Neuronal stem cell (in vitro differentiated cells): ENCODE measurements around the gene RGS5.

Source experiments
- DNase-seq: peaks from one replicate; pipeline ENCODE4 v3.0.0-alpha.2; 2013; ENCODE audit warnings: low spot score
- H2AFZ ChIP-seq: one replicate; pipeline ENCODE4 v1.6.1; 2013; ENCODE audit warnings: mild to moderate bottlenecking, low read length, inconsistent platforms
- H2AK5ac ChIP-seq: 2 replicates; pipeline ENCODE4 v1.6.1; 2013; ENCODE audit warnings: low read depth, mild to moderate bottlenecking, inconsistent platforms, low read length, moderate library complexity, mixed read lengths
- H2BK120ac ChIP-seq: 2 replicates; pipeline ENCODE4 v1.6.1; 2013; ENCODE audit warnings: low read depth, mild to moderate bottlenecking, inconsistent platforms, low read length, moderate library complexity, mixed read lengths
- H2BK12ac ChIP-seq: one replicate; pipeline ENCODE4 v1.6.1; 2013; ENCODE audit warnings: low read length, inconsistent platforms
- H2BK15ac ChIP-seq: 2 replicates; pipeline ENCODE4 v1.6.1; 2013; ENCODE audit warnings: mild to moderate bottlenecking, low read length, inconsistent platforms, mixed read lengths
- H2BK5ac ChIP-seq: one replicate; pipeline ENCODE4 v1.6.1; 2013; ENCODE audit warnings: inconsistent platforms, mild to moderate bottlenecking, low read length, moderate library complexity
- H3K14ac ChIP-seq: one replicate; pipeline ENCODE4 v1.6.1; 2013; ENCODE audit warnings: low read length, inconsistent platforms
- H3K18ac ChIP-seq: 2 replicates; pipeline ENCODE4 v1.6.1; 2013; ENCODE audit warnings: low read length, inconsistent platforms
- H3K23ac ChIP-seq: 2 replicates; pipeline ENCODE4 v1.6.1; 2013; ENCODE audit warnings: low read depth, mild to moderate bottlenecking, mixed read lengths, low read length, inconsistent platforms; ENCODE audit not compliant: poor library complexity
- H3K27ac ChIP-seq: replicated peaks from 3 replicates; pipeline ENCODE4 v1.5.1; 2013; ENCODE audit warnings: low read length, inconsistent platforms
- H3K27me3 ChIP-seq, 3 experiments: 2 replicates each; pipeline ENCODE4 v1.6.1; 2013; ENCODE audit warnings: low read length in 3 of 3, mild to moderate bottlenecking in 2 of 3, inconsistent platforms in 1 of 3, low read depth in 1 of 3, mixed read lengths in 1 of 3, moderate library complexity in 1 of 3; ENCODE audit not compliant: control insufficient read depth in 3 of 3, insufficient read depth in 3 of 3
- H3K36me3 ChIP-seq, 2 donors: replicated peaks in 1 of 2; 2 replicates each; pipeline ENCODE4 v1.6.1; 2013; ENCODE audit warnings: low read length in 2 of 2; ENCODE audit not compliant: control insufficient read depth in 2 of 2, insufficient read depth in 2 of 2
- H3K4ac ChIP-seq: 2 replicates; pipeline ENCODE4 v1.6.1; 2013; ENCODE audit warnings: inconsistent platforms, mild to moderate bottlenecking, low read length, moderate library complexity
- H3K4me1 ChIP-seq, 2 donors: 1 replicate in 1 of 2; 2 replicates in 1 of 2; pipeline ENCODE4 v1.6.1; 2013; ENCODE audit warnings: low read length in 2 of 2, low read depth in 1 of 2; ENCODE audit not compliant: control insufficient read depth in 2 of 2, insufficient read depth in 1 of 2
- H3K4me2 ChIP-seq: one replicate; pipeline ENCODE4 v1.6.1; 2013; ENCODE audit warnings: mild to moderate bottlenecking, low read length, inconsistent platforms; ENCODE audit not compliant: insufficient read depth, poor library complexity, severe bottlenecking
- H3K4me3 ChIP-seq, 2 donors: 2 replicates each; pipeline ENCODE4 v1.5.1; 2013; ENCODE audit warnings: low read length in 2 of 2, mild to moderate bottlenecking in 2 of 2, inconsistent platforms in 1 of 2, moderate library complexity in 1 of 2
- H3K79me1 ChIP-seq: one replicate; pipeline ENCODE4 v1.6.1; 2013; ENCODE audit warnings: low read depth, mild to moderate bottlenecking, inconsistent platforms, low read length, moderate library complexity
- H3K9ac ChIP-seq: one replicate; pipeline ENCODE4 v1.6.1; 2013; ENCODE audit warnings: mild to moderate bottlenecking, low read depth, low read length, inconsistent platforms; ENCODE audit not compliant: poor library complexity
- H3K9me3 ChIP-seq, 2 donors: replicated peaks in 1 of 2; 2 replicates each; pipeline versions ENCODE3 to v1.6.1; 2013; ENCODE audit warnings: low read length in 2 of 2, mild to moderate bottlenecking in 2 of 2, inconsistent platforms in 1 of 2, low read depth in 1 of 2, mixed read lengths in 1 of 2, moderate library complexity in 1 of 2; ENCODE audit not compliant: control insufficient read depth in 2 of 2, insufficient read depth in 1 of 2
- H4K8ac ChIP-seq: one replicate; pipeline ENCODE4 v1.6.1; 2013; ENCODE audit warnings: low read depth, mild to moderate bottlenecking, inconsistent platforms, low read length, moderate library complexity
- H4K91ac ChIP-seq: one replicate; pipeline ENCODE4 v1.6.1; 2013; ENCODE audit warnings: low read length, low read depth, mild to moderate bottlenecking, inconsistent platforms; ENCODE audit not compliant: poor library complexity
- WGBS, 2 donors: extraction: QIAGEN DNeasy Blood & Tissue Kit; methylation state at CpG; one replicate each; pipeline ENCODE4 v1.1.7; 2013; ENCODE audit warnings: missing lambda C conversion rate in 2 of 2, mixed read lengths in 1 of 2; ENCODE audit not compliant: insufficient read length in 2 of 2, insufficient replicate concordance in 1 of 2; ENCODE audit errors: extremely low coverage in 2 of 2; 5-methylcytosine and 5-hydroxymethylcytosine counted together

The RGS5 gene

GRCh38 chr1:163145435-163145834 lies 57.3 kb downstream of the RGS5 start:
- Histone ChIP-seq H3K23ac (no peak overlapping the region), H2BK120ac (no peak overlapping the region), H3K18ac (no peak overlapping the region), H2AFZ (no peak overlapping the region), H3K27ac (no peak overlapping the region), H3K9me3 (no peaks in the 10 kb centered on the region), H4K91ac (no peak overlapping the region), H2BK12ac (no peak overlapping the region), H3K27me3 (no peaks in the 10 kb centered on the region), H3K4me2 (no peak overlapping the region), H3K9ac (no peak overlapping the region), H3K36me3 (no peaks in the 10 kb centered on the region), H2AK5ac (no peak overlapping the region), H3K14ac (no peak overlapping the region), H4K8ac (no peak overlapping the region), H3K79me1 (no peaks in the 10 kb centered on the region), H3K4ac (no peak overlapping the region), H3K4me1 (no peaks in the 10 kb centered on the region), H3K4me3 (no peak overlapping the region), H2BK15ac (no peak overlapping the region), H2BK5ac (no peak overlapping the region)
- no peak for DNase-seq
- WGBS, 2 donors, result no CpG with 5 or more reads among the region's 1 CpG

GRCh38 chr1:163144418-163144817 lies 58.3 kb downstream of the RGS5 start:
- Histone ChIP-seq H3K4me2 (no peak overlapping the region), H2AK5ac (no peak overlapping the region), H3K79me1 (no peaks in the 10 kb centered on the region), H2BK120ac (no peak overlapping the region), H2BK15ac (no peak overlapping the region), H4K91ac (no peak overlapping the region), H3K23ac (no peak overlapping the region), H2AFZ (no peak overlapping the region), H3K14ac (no peak overlapping the region), H3K4me1 (no peaks in the 10 kb centered on the region), H2BK12ac (no peak overlapping the region), H3K36me3 (no peaks in the 10 kb centered on the region), H3K4ac (no peak overlapping the region), H2BK5ac (no peak overlapping the region), H3K9ac (no peak overlapping the region), H4K8ac (no peak overlapping the region), H3K27me3 (no peaks in the 10 kb centered on the region), H3K27ac (no peak overlapping the region), H3K4me3 (no peak overlapping the region), H3K18ac (no peak overlapping the region), H3K9me3 (no peaks in the 10 kb centered on the region)
- no peak for DNase-seq
- WGBS, 2 donors, result no CpG with 5 or more reads among the region's 3 CpGs

GRCh38 chr1:163142152-163142551 lies 60.6 kb downstream of the RGS5 start:
- Histone ChIP-seq H3K18ac (no peak overlapping the region), H2AK5ac (no peak overlapping the region)
- no CpG with 5 or more reads among the region's 2 CpGs for WGBS, 2 donors

GRCh38 chr1:163141556-163141955 lies 61.2 kb downstream of the RGS5 start:
- Histone ChIP-seq H2BK15ac (no peak overlapping the region), H3K23ac (no peak overlapping the region), H3K18ac (no peak overlapping the region), H2BK5ac (no peak overlapping the region), H4K91ac (no peak overlapping the region), H2AK5ac (no peak overlapping the region), H2BK12ac (no peak overlapping the region), H3K4me3 (no peak overlapping the region), H3K36me3 (no peaks in the 10 kb centered on the region), H3K4ac (no peak overlapping the region), H3K4me2 (no peak overlapping the region), H2BK120ac (no peak overlapping the region), H3K27me3 (no peaks in the 10 kb centered on the region), H4K8ac (no peak overlapping the region), H3K79me1 (no peaks in the 10 kb centered on the region), H3K27ac (no peak overlapping the region), H2AFZ (no peak overlapping the region), H3K4me1 (no peaks in the 10 kb centered on the region), H3K9ac (no peak overlapping the region), H3K14ac (no peak overlapping the region), H3K9me3 (no peaks in the 10 kb centered on the region)
- DNase-seq, result no peak
- WGBS, 2 donors, result no CpG with 5 or more reads among the region's 1 CpG

More at GRCh38 chr1:163142152-163142551, 60.6 kb downstream of the RGS5 start:
- H4K8ac ChIP-seq, result no peak overlapping the region
- DNase-seq, result no peak
- H2BK15ac ChIP-seq, result no peak overlapping the region
- no peak overlapping the region for H2BK120ac ChIP-seq
- H2AFZ ChIP-seq, result no peak overlapping the region
- H4K91ac ChIP-seq, result no peak overlapping the region
- H3K4me3 ChIP-seq, result no peak overlapping the region
- H2BK5ac ChIP-seq, result no peak overlapping the region
- no peak overlapping the region for H2BK12ac ChIP-seq
- H3K4me1 ChIP-seq, result no peaks in the 10 kb centered on the region
- H3K27ac ChIP-seq, result no peak overlapping the region
- H3K4me2 ChIP-seq, result no peak overlapping the region
- H3K79me1 ChIP-seq, result no peaks in the 10 kb centered on the region
- no peaks in the 10 kb centered on the region for H3K9me3 ChIP-seq
- no peak overlapping the region for H3K9ac ChIP-seq
- H3K27me3 ChIP-seq, result no peaks in the 10 kb centered on the region
- no peak overlapping the region for H3K14ac ChIP-seq
- H3K36me3 ChIP-seq, result no peaks in the 10 kb centered on the region
- no peak overlapping the region for H3K4ac ChIP-seq
- no peak overlapping the region for H3K23ac ChIP-seq
